WI38 (cell line): Measurements from ENCODE around the gene CELF1.

Source experiments
- H3K4me3 ChIP-seq: 2 replicates; pipeline ENCODE4 v1.5.1; 2011; ENCODE audit warnings: low read depth, mild to moderate bottlenecking, control low read depth, low read length
- CTCF ChIP-seq: IDR thresholded peaks from 2 replicates; pipeline ENCODE4 v1.5.1; 2012; ENCODE audit warnings: low read depth, mild to moderate bottlenecking, control low read depth, low read length

The CELF1 gene

GRCh38 chr11:47524291-47524874 is 28.5 kb downstream of the CELF1 start:
- TF ChIP-seq CTCF: no peak
- H3K4me3 ChIP-seq: no peak overlapping the region

DNA sequence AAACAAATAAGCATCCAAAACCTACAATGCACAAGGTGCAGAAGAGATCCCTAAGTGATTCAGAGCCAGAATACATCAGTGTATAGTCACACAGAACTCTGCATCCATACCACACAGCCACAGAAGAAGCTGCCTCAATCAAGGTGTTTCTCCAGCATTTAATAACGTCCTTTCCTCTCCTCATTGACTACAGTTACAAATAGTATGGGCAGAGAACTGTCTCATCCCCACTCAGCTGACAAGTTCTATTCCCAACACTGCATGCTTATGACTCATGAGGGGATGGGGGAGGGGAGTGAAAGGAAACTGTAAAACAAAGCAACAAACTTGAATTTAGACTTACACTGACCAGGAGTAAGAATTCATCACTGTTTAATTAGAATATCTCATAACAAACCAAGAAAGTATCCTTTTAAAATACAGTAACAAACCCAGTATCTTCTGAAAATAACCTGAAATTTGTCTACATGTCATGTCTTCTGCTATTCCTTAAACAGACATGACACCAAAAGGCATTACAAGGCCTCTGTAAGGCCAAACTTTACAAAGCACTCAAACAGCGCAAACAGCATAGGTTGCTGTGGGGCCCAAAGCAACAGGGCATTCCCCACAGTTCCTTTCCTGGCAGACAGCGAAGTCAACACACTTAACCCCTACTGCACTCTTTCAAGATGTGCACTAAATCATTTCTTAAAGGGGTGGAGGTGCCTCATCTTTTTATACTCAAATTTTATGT is 29.3 kb downstream of the CELF1 start:
- TF ChIP-seq CTCF: no peak
- H3K4me3 ChIP-seq: no peak overlapping the region

- TF ChIP-seq CTCF: no peak
- no peak overlapping the region for H3K4me3 ChIP-seq
Observed at GRCh38 chr11:47518212-47518964, 34.5 kb downstream of the CELF1 start.

GRCh38 chr11:47516984-47517853 is 35.7 kb downstream of the CELF1 start:
- no peak overlapping the region for H3K4me3 ChIP-seq

GRCh38 chr11:47516155-47516554 is 36.8 kb downstream of the CELF1 start:
- no peak for TF ChIP-seq CTCF

More at GRCh38 chr11:47516984-47517853, 35.7 kb downstream of the CELF1 start:
- TF ChIP-seq CTCF: no peak

DNA sequence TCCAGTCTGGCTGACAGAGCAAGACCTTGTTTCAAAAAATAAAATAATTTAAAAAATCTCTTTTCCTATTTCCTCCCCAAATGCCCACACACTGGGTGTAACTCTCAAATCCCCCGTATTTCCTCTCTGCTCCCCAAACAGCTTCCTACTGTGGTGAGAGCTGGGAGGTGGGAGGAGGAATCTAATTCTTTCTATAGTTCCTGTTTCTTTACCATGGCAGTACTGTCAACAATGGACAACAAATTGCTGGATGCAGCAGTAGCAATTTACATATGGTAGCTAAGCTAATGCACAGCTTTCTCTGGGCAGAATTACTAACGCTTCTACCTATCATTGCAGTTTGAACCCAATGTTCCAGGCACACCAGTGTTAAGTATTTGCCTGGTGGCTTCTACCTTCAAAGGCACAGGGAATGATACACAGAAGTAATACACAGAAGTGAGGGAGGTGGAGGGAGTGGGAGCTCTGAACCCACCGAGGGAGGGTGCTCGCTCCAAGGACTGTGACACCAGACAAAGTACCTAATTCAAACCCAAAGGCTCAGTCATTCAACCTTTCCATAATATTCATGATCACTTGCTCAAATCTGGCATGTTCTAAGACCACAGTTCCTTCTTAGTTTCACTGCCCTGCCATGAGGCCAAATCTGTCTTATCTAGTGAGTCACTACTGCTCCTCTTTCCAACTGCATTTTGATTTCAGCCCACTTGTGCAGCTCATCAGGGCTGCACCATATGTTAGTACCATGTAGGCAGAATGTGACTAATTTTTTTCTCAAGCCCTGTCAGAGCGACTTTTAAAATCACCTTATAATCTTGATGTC is 37.9 kb downstream of the CELF1 start:
- TF ChIP-seq CTCF: no peak
- no peak overlapping the region for H3K4me3 ChIP-seq

More at GRCh38 chr11:47516155-47516554, 36.8 kb downstream of the CELF1 start:
- no peak overlapping the region for H3K4me3 ChIP-seq
